Neuronal stem cell (in vitro differentiated cells): ENCODE measurements around the gene TOP1.

ENCODE experiments used
- DNase-seq: peaks from one replicate; pipeline ENCODE4 v3.0.0-alpha.2; 2013; ENCODE audit warnings: low spot score
- H2AFZ ChIP-seq: one replicate; pipeline ENCODE4 v1.6.1; 2013; ENCODE audit warnings: mild to moderate bottlenecking, low read length, inconsistent platforms
- H2AK5ac ChIP-seq: 2 replicates; pipeline ENCODE4 v1.6.1; 2013; ENCODE audit warnings: low read depth, mild to moderate bottlenecking, inconsistent platforms, low read length, moderate library complexity, mixed read lengths
- H2BK120ac ChIP-seq: 2 replicates; pipeline ENCODE4 v1.6.1; 2013; ENCODE audit warnings: low read depth, mild to moderate bottlenecking, inconsistent platforms, low read length, moderate library complexity, mixed read lengths
- H2BK12ac ChIP-seq: one replicate; pipeline ENCODE4 v1.6.1; 2013; ENCODE audit warnings: low read length, inconsistent platforms
- H2BK15ac ChIP-seq: 2 replicates; pipeline ENCODE4 v1.6.1; 2013; ENCODE audit warnings: mild to moderate bottlenecking, low read length, inconsistent platforms, mixed read lengths
- H2BK5ac ChIP-seq: one replicate; pipeline ENCODE4 v1.6.1; 2013; ENCODE audit warnings: inconsistent platforms, mild to moderate bottlenecking, low read length, moderate library complexity
- H3K14ac ChIP-seq: one replicate; pipeline ENCODE4 v1.6.1; 2013; ENCODE audit warnings: low read length, inconsistent platforms
- H3K18ac ChIP-seq: 2 replicates; pipeline ENCODE4 v1.6.1; 2013; ENCODE audit warnings: low read length, inconsistent platforms
- H3K23ac ChIP-seq: 2 replicates; pipeline ENCODE4 v1.6.1; 2013; ENCODE audit warnings: low read depth, mild to moderate bottlenecking, mixed read lengths, low read length, inconsistent platforms; ENCODE audit not compliant: poor library complexity
- H3K27ac ChIP-seq: replicated peaks from 3 replicates; pipeline ENCODE4 v1.5.1; 2013; ENCODE audit warnings: low read length, inconsistent platforms
- H3K27me3 ChIP-seq, 3 experiments: 2 replicates each; pipeline ENCODE4 v1.6.1; 2013; ENCODE audit warnings: low read length in 3 of 3, mild to moderate bottlenecking in 2 of 3, inconsistent platforms in 1 of 3, low read depth in 1 of 3, mixed read lengths in 1 of 3, moderate library complexity in 1 of 3; ENCODE audit not compliant: control insufficient read depth in 3 of 3, insufficient read depth in 3 of 3
- H3K36me3 ChIP-seq, 2 donors: replicated peaks in 1 of 2; 2 replicates each; pipeline ENCODE4 v1.6.1; 2013; ENCODE audit warnings: low read length in 2 of 2; ENCODE audit not compliant: control insufficient read depth in 2 of 2, insufficient read depth in 2 of 2
- H3K4ac ChIP-seq: 2 replicates; pipeline ENCODE4 v1.6.1; 2013; ENCODE audit warnings: inconsistent platforms, mild to moderate bottlenecking, low read length, moderate library complexity
- H3K4me1 ChIP-seq, 2 donors: 1 replicate in 1 of 2; 2 replicates in 1 of 2; pipeline ENCODE4 v1.6.1; 2013; ENCODE audit warnings: low read length in 2 of 2, low read depth in 1 of 2; ENCODE audit not compliant: control insufficient read depth in 2 of 2, insufficient read depth in 1 of 2
- H3K4me2 ChIP-seq: one replicate; pipeline ENCODE4 v1.6.1; 2013; ENCODE audit warnings: mild to moderate bottlenecking, low read length, inconsistent platforms; ENCODE audit not compliant: insufficient read depth, poor library complexity, severe bottlenecking
- H3K4me3 ChIP-seq, 2 donors: 2 replicates each; pipeline ENCODE4 v1.5.1; 2013; ENCODE audit warnings: low read length in 2 of 2, mild to moderate bottlenecking in 2 of 2, inconsistent platforms in 1 of 2, moderate library complexity in 1 of 2
- H3K79me1 ChIP-seq: one replicate; pipeline ENCODE4 v1.6.1; 2013; ENCODE audit warnings: low read depth, mild to moderate bottlenecking, inconsistent platforms, low read length, moderate library complexity
- H3K9ac ChIP-seq: one replicate; pipeline ENCODE4 v1.6.1; 2013; ENCODE audit warnings: mild to moderate bottlenecking, low read depth, low read length, inconsistent platforms; ENCODE audit not compliant: poor library complexity
- H3K9me3 ChIP-seq, 2 donors: replicated peaks in 1 of 2; 2 replicates each; pipeline versions ENCODE3 to v1.6.1; 2013; ENCODE audit warnings: low read length in 2 of 2, mild to moderate bottlenecking in 2 of 2, inconsistent platforms in 1 of 2, low read depth in 1 of 2, mixed read lengths in 1 of 2, moderate library complexity in 1 of 2; ENCODE audit not compliant: control insufficient read depth in 2 of 2, insufficient read depth in 1 of 2
- H4K8ac ChIP-seq: one replicate; pipeline ENCODE4 v1.6.1; 2013; ENCODE audit warnings: low read depth, mild to moderate bottlenecking, inconsistent platforms, low read length, moderate library complexity
- H4K91ac ChIP-seq: one replicate; pipeline ENCODE4 v1.6.1; 2013; ENCODE audit warnings: low read length, low read depth, mild to moderate bottlenecking, inconsistent platforms; ENCODE audit not compliant: poor library complexity
- WGBS, 2 donors: extraction: QIAGEN DNeasy Blood & Tissue Kit; methylation state at CpG; one replicate each; pipeline ENCODE4 v1.1.7; 2013; ENCODE audit warnings: missing lambda C conversion rate in 2 of 2, mixed read lengths in 1 of 2; ENCODE audit not compliant: insufficient read length in 2 of 2, insufficient replicate concordance in 1 of 2; ENCODE audit errors: extremely low coverage in 2 of 2; 5-methylcytosine and 5-hydroxymethylcytosine counted together

Gene TOP1

GRCh38 chr20:41027366-41027765, 1.3 kb upstream of the TOP1 start:
- peaks cover 0 to 6% (median 0%) of the 10 kb centered on the region in 3 experiments for H3K27me3 ChIP-seq
- peaks cover 0 to 29% of the 10 kb centered on the region in 2 donors for H3K36me3 ChIP-seq
- no peak overlapping the region for H4K8ac ChIP-seq
- H3K9me3 ChIP-seq, result no peaks in the 10 kb centered on the region
- H3K18ac ChIP-seq, result no peak overlapping the region
- H3K4me2 ChIP-seq, result no peak overlapping the region
- H2BK120ac ChIP-seq, result no peak overlapping the region
- peaks cover 2% of the 10 kb centered on the region for H3K79me1 ChIP-seq
- no peak overlapping the region for H2AK5ac ChIP-seq
- H3K4me3 ChIP-seq, result peak overlapping the region in 1 of 2 donors; percentile 50
- H3K23ac ChIP-seq, result no peak overlapping the region
- no peak overlapping the region for H3K14ac ChIP-seq
- no peak overlapping the region for H2BK15ac ChIP-seq
- no peak overlapping the region for H2AFZ ChIP-seq
- H3K4me1 ChIP-seq, result peaks cover 13 to 15% of the 10 kb centered on the region in 2 donors
- no peak overlapping the region for H2BK5ac ChIP-seq
- H3K27ac ChIP-seq, result no peak overlapping the region
- no peak overlapping the region for H4K91ac ChIP-seq
- H3K9ac ChIP-seq, result no peak overlapping the region
- DNase-seq, result no peak
- no peak overlapping the region for H2BK12ac ChIP-seq
- no peak overlapping the region for H3K4ac ChIP-seq
- no CpG with 5 or more reads among the region's 8 CpGs for WGBS, 2 donors

- Histone ChIP-seq H3K4me3 (peak overlapping the region; percentile 50 to 73), H2BK5ac (no peak overlapping the region), H3K36me3 (peaks cover 0 to 34% of the 10 kb centered on the region in 2 donors), H3K9me3 (no peaks in the 10 kb centered on the region), H3K23ac (no peak overlapping the region), H2AFZ (peak overlapping the region; percentile 82), H3K9ac (peak overlapping the region; percentile 45), H3K27me3 (peaks cover 0 to 6% (median 0%) of the 10 kb centered on the region in 3 experiments), H2BK12ac (no peak overlapping the region), H3K18ac (peak overlapping the region; percentile 79), H3K4me1 (peaks cover 15 to 21% of the 10 kb centered on the region in 2 donors), H4K91ac (no peak overlapping the region), H2BK120ac (no peak overlapping the region), H4K8ac (no peak overlapping the region), H3K4me2 (no peak overlapping the region), H2AK5ac (no peak overlapping the region), H3K79me1 (peaks cover 2% of the 10 kb centered on the region), H3K27ac (no peak overlapping the region), H2BK15ac (no peak overlapping the region), H3K14ac (no peak overlapping the region), H3K4ac (no peak overlapping the region)
- no CpG with 5 or more reads among the region's 10 CpGs for WGBS, 2 donors
- no peak for DNase-seq
These were observed 707 bp upstream of the TOP1 start for GRCh38 chr20:41027872-41028358.

- peak overlapping the region; percentile 92 to 99 for H3K4me3 ChIP-seq
- peak overlapping the region; percentile 93 for H2BK5ac ChIP-seq
- H2AK5ac ChIP-seq, result peak overlapping the region; percentile 96
- H3K4me1 ChIP-seq, result peaks cover 18 to 21% of the 10 kb centered on the region in 2 donors
- H4K91ac ChIP-seq, result no peak overlapping the region
- H3K14ac ChIP-seq, result no peak overlapping the region
- H2BK12ac ChIP-seq, result no peak overlapping the region
- H3K18ac ChIP-seq, result peak overlapping the region; percentile 97
- no peak overlapping the region for H3K4ac ChIP-seq
- no peak overlapping the region for H3K23ac ChIP-seq
- H2AFZ ChIP-seq, result peak overlapping the region; percentile 70
- peak overlapping the region; percentile 100 for H3K9ac ChIP-seq
- no peak overlapping the region for H4K8ac ChIP-seq
- peak; percentile 35 for DNase-seq
- H3K27ac ChIP-seq, result no peak overlapping the region
- H2BK15ac ChIP-seq, result peak overlapping the region; percentile 68
- no peaks in the 10 kb centered on the region for H3K9me3 ChIP-seq
- peaks cover 0 to 48% of the 10 kb centered on the region in 2 donors for H3K36me3 ChIP-seq
- peak overlapping the region; percentile 47 for H3K4me2 ChIP-seq
- WGBS, 2 donors, result no CpG with 5 or more reads among the region's 69 CpGs
- H3K79me1 ChIP-seq, result peaks cover 2% of the 10 kb centered on the region
- no peak overlapping the region for H2BK120ac ChIP-seq
- H3K27me3 ChIP-seq, result no peaks in the 10 kb centered on the region
These were observed 704 bp downstream of the TOP1 start for GRCh38 chr20:41029150-41029901.

- Histone ChIP-seq H3K4me2 (no peak overlapping the region), H2BK5ac (no peak overlapping the region), H3K4me1 (peaks cover 18 to 21% of the 10 kb centered on the region in 2 donors), H4K8ac (no peak overlapping the region), H2BK120ac (no peak overlapping the region), H4K91ac (no peak overlapping the region), H3K18ac (no peak overlapping the region), H3K4ac (no peak overlapping the region), H3K79me1 (peaks cover 5% of the 10 kb centered on the region), H2AFZ (no peak overlapping the region), H3K23ac (no peak overlapping the region), H3K27me3 (no peaks in the 10 kb centered on the region), H2BK15ac (no peak overlapping the region), H3K27ac (no peak overlapping the region), H3K36me3 (peaks cover 0 to 56% of the 10 kb centered on the region in 2 donors), H2BK12ac (no peak overlapping the region), H2AK5ac (no peak overlapping the region), H3K4me3 (peak overlapping the region; percentile 24 to 92), H3K9me3 (peaks cover 0 to 2% of the 10 kb centered on the region in 2 donors), H3K14ac (no peak overlapping the region), H3K9ac (no peak overlapping the region)
- no peak for DNase-seq
- no CpG with 5 or more reads among the region's 6 CpGs for WGBS, 2 donors
These were observed 1.4 kb downstream of the TOP1 start for GRCh38 chr20:41030061-41030460.
